HEK293 (cell line): ENCODE measurements around the gene ETF1.

Experiments
- GLI4 ChIP-seq: fragments of 450-650 bp; formaldehyde crosslinking; IDR thresholded peaks from 2 replicates; pipeline ENCODE4 v1.5.1; 2016; ENCODE audit warnings: missing biosample characterization, missing genetic modification characterization
- GLIS1 ChIP-seq: fragments of 450-650 bp; formaldehyde crosslinking; IDR thresholded peaks from 2 replicates; pipeline ENCODE4 v1.5.1; 2016; ENCODE audit warnings: missing biosample characterization, missing genetic modification characterization
- INSM2 ChIP-seq: fragments of 450-650 bp; formaldehyde crosslinking; IDR thresholded peaks from 2 replicates; pipeline ENCODE4 v1.5.1; 2016; ENCODE audit warnings: missing biosample characterization, missing genetic modification characterization
- KLF1 ChIP-seq: fragments of 450-650 bp; formaldehyde crosslinking; IDR thresholded peaks from 2 replicates; pipeline ENCODE4 v1.5.1; 2016; ENCODE audit warnings: missing biosample characterization, missing genetic modification characterization
- PRDM2 ChIP-seq: fragments of 450-650 bp; formaldehyde crosslinking; IDR thresholded peaks from 2 replicates; pipeline ENCODE4 v1.5.1; 2016; ENCODE audit warnings: missing biosample characterization, missing genetic modification characterization, borderline replicate concordance
- ZFHX2 ChIP-seq: fragments of 450-650 bp; formaldehyde crosslinking; conservative IDR thresholded peaks from 2 replicates; pipeline ENCODE4 v1.5.1; 2016; ENCODE audit warnings: missing biosample characterization, missing genetic modification characterization
- ZNF112 ChIP-seq: fragments of 450-650 bp; formaldehyde crosslinking; IDR thresholded peaks from 2 replicates; pipeline ENCODE4 v1.5.0; 2017; ENCODE audit warnings: missing biosample characterization, missing genetic modification characterization
- ZNF157 ChIP-seq: fragments of 450-650 bp; formaldehyde crosslinking; IDR thresholded peaks from 2 replicates; pipeline ENCODE4 v1.5.1; 2016; ENCODE audit warnings: missing biosample characterization, missing genetic modification characterization
- ZNF175 ChIP-seq: fragments of 450-650 bp; formaldehyde crosslinking; IDR thresholded peaks from 2 replicates; pipeline ENCODE4 v1.5.1; 2016; ENCODE audit warnings: missing biosample characterization, missing genetic modification characterization
- ZNF214 ChIP-seq: fragments of 450-650 bp; formaldehyde crosslinking; IDR thresholded peaks from 2 replicates; pipeline ENCODE4 v1.5.1; 2017; ENCODE audit warnings: missing biosample characterization, mild to moderate bottlenecking, missing genetic modification characterization, borderline replicate concordance
- ZNF280C ChIP-seq: fragments of 450-650 bp; formaldehyde crosslinking; IDR thresholded peaks from 2 replicates; pipeline ENCODE4 v1.5.1; 2016; ENCODE audit warnings: missing biosample characterization, missing genetic modification characterization
- ZNF280D ChIP-seq: fragments of 450-650 bp; formaldehyde crosslinking; IDR thresholded peaks from 2 replicates; pipeline ENCODE4 v1.5.1; 2016; ENCODE audit warnings: missing biosample characterization, missing genetic modification characterization
- ZNF398 ChIP-seq: fragments of 450-650 bp; formaldehyde crosslinking; IDR thresholded peaks from 2 replicates; pipeline ENCODE4 v1.5.1; 2017; ENCODE audit warnings: missing biosample characterization, missing genetic modification characterization
- ZNF404 ChIP-seq: fragments of 450-650 bp; formaldehyde crosslinking; IDR thresholded peaks from 2 replicates; pipeline ENCODE4 v1.5.1; 2017; ENCODE audit warnings: missing biosample characterization, missing genetic modification characterization
- ZNF48 ChIP-seq: fragments of 450-650 bp; formaldehyde crosslinking; IDR thresholded peaks from 2 replicates; pipeline ENCODE4 v1.5.1; 2016; ENCODE audit warnings: missing biosample characterization, missing genetic modification characterization
- ZNF600 ChIP-seq: fragments of 450-650 bp; formaldehyde crosslinking; IDR thresholded peaks from 2 replicates; pipeline ENCODE4 v1.5.1; 2016; ENCODE audit warnings: missing biosample characterization, missing genetic modification characterization
- ZNF623 ChIP-seq: fragments of 450-650 bp; formaldehyde crosslinking; IDR thresholded peaks from 2 replicates; pipeline ENCODE4 v1.5.1; 2016; ENCODE audit warnings: missing biosample characterization, missing genetic modification characterization
- ZNF670 ChIP-seq: fragments of 450-650 bp; formaldehyde crosslinking; IDR thresholded peaks from 2 replicates; pipeline ENCODE4 v1.5.1; 2016; ENCODE audit warnings: missing biosample characterization, missing genetic modification characterization, low read depth
- ZSCAN16 ChIP-seq: fragments of 450-650 bp; formaldehyde crosslinking; IDR thresholded peaks from 2 replicates; pipeline ENCODE4 v1.5.1; 2016; ENCODE audit warnings: missing biosample characterization, missing genetic modification characterization
- ZSCAN30 ChIP-seq: fragments of 450-650 bp; IDR thresholded peaks from 2 replicates; pipeline ENCODE4 v1.5.1; 2018; ENCODE audit warnings: missing biosample characterization, mild to moderate bottlenecking, missing genetic modification characterization, moderate library complexity

The ETF1 gene

GRCh38 chr5:138464388-138465260 lies 78.4 kb downstream of the ETF1 start (continued):
- TF ChIP-seq ZNF280D (tag by site-specific recombination) (no peak), GLIS1 (tag by site-specific recombination) (peak; percentile 67), GLI4 (tag by site-specific recombination) (no peak), ZNF670 (tag by site-specific recombination) (no peak), ZNF214 (tag by site-specific recombination) (no peak), ZNF600 (tag by site-specific recombination) (peak; percentile 83), ZNF48 (tag by site-specific recombination) (no peak), KLF1 (tag by site-specific recombination) (peak; percentile 86), ZFHX2 (tag by site-specific recombination) (peak; percentile 97), ZNF280C (no peak), ZNF157 (tag by site-specific recombination) (no peak), ZNF112 (tag by site-specific recombination) (no peak), ZNF175 (no peak), ZNF623 (tag by site-specific recombination) (0 out of 2 replicates have a peak, but pooled peaks have one; percentile 7), PRDM2 (tag by site-specific recombination) (no peak), ZNF398 (peak; percentile 51; the same call in 1 of the 2 replicates), ZSCAN16 (tag by site-specific recombination) (no peak), ZSCAN30 (tag by site-specific recombination) (peak; percentile 83; the same call in 1 of the 2 replicates), ZNF404 (tag by site-specific recombination) (no peak), INSM2 (tag by site-specific recombination) (peak; percentile 37; the same call in 1 of the 2 replicates)
